Activated CD8-positive, alpha-beta memory T cell treated with anti-CD3 and anti-CD28 coated beads for 36 hours (primary cell): Measurements from ENCODE around the gene NLRP6. TPM values are rescaled to one million over a fixed set of nuclear protein-coding genes. Genes with fewer than 3 reads are reported as not detected.
"Not testable (repeated sequence)": the region's sequence is repeated elsewhere in the genome, so short reads cannot be mapped to it uniquely, and the experiment has no call there.

Source experiments
- CTCF ChIA-PET: fragments of 350-600 bp; sonication (Branson Sonifier 250); formaldehyde crosslinking; loops from one replicate; lab custom pipeline; 2021; ENCODE audit warnings: antibody characterized with exemption; lab: Charles Lee
- POLR2A ChIA-PET: fragments of 350-600 bp; sonication (Branson Sonifier 250); formaldehyde crosslinking; loops from one replicate; lab custom pipeline; 2021; ENCODE audit warnings: antibody characterized with exemption; lab: Charles Lee
- total RNA-seq, 2 experiments: library from RNA; stranded (reverse); gene quantifications; one replicate each; pipeline ENCODE4 v1.2.3, GENCODE V29; 2021

Gene NLRP6
- total RNA-seq, 2 experiments from 2014 or later: 1.5 to 1.8 TPM

- POLR2A ChIA-PET: interaction anchor here (1.2 kb wide), 1 partner anchor 8 kb away, joined by 3 read pairs; no protein-coding TSS in a partner anchor
- CTCF ChIA-PET: interaction anchor here (0.8 to 1.9 kb wide), 5 partner anchors 9 to 50 kb away, joined by 3 to 5 read pairs (median 4); no protein-coding TSS in a partner anchor
Observed at GRCh38 chr11:308740-309665, 30.8 kb downstream of the NLRP6 start.

- CTCF ChIA-PET: interaction anchor here (0.8 to 1.9 kb wide), 3 partner anchors 31 to 49 kb away, joined by 3 to 5 read pairs (median 4); no protein-coding TSS in a partner anchor
- POLR2A ChIA-PET: interaction anchor here (1.2 kb wide), 1 partner anchor 7 kb away, joined by 3 read pairs; no protein-coding TSS in a partner anchor
Observed at GRCh38 chr11:309979-310572, 31.9 kb downstream of the NLRP6 start.

DNA sequence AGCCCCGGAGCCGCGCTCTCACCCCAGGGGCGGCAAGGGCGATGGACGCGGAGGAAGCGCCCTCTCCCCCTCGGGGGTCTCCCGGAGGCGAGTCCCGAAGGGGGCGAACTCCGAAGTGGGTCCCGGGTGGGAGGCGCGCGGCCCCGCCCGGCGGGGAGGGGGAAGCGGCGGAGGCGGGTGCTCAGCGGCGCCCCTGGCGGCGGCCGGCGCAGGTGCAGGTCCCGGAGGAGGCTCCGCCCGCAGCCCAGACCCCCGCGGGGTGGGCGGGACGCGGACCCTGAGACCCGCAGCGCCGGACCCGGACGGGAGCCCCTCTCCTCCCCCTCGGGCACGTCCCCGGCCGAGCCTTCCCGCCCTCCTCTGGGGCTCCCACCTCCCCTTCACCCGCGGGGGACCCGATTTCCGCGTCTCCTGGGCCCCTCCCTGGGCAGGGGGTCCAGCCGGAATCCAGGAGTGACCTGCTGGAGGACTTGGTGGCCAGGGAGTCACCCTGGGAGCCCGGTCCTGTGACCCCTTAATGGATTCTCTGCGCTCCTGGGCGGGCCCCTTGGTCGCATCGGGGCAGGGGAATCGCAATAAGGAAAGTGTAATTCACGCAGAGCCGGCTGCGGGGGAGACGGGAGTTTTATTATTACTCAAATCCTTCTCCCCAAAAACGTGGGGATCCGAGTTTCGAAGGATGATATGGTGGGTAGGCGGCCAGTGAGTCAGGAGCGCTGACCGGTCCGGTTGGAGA is 33.0 kb downstream of the NLRP6 start:
- POLR2A ChIA-PET: not testable (repeated sequence)

GRCh38 chr11:312092-312816 is 34.0 kb downstream of the NLRP6 start:
- POLR2A ChIA-PET: interaction anchor here (0.6 to 0.7 kb wide), 4 partner anchors 31 to 403 kb away, joined by 3 to 4 read pairs (median 3); no protein-coding TSS in a partner anchor
- CTCF ChIA-PET: interaction anchor here (0.7 to 1.5 kb wide), 8 partner anchors 15 to 224 kb away, joined by 3 to 7 read pairs (median 3); partner anchors contain the start of gene NLRP6

More for the DNA sequence above, 33.0 kb downstream of the NLRP6 start:
- CTCF ChIA-PET: interaction anchor here (0.7 to 1.5 kb wide), 2 partner anchors 30 to 225 kb away, joined by 3 to 7 read pairs; no protein-coding TSS in a partner anchor

GRCh38 chr11:313304-313786 is 35.1 kb downstream of the NLRP6 start:
- ChIA-PET CTCF (interaction anchor here (1.2 kb wide), 1 partner anchor 51 kb away, joined by 4 read pairs; no protein-coding TSS in a partner anchor), POLR2A (no interaction called here)

GRCh38 chr11:313787-314553 is 35.8 kb downstream of the NLRP6 start, which contains the start of gene IFITM1:
TSS of gene IFITM1 (plus strand) at chr11:314040. CDS start at chr11:314171, 131 bp downstream.
- POLR2A ChIA-PET: interaction anchor here (1.4 kb wide), 1 partner anchor 13 kb away, joined by 6 read pairs; no protein-coding TSS in a partner anchor
- CTCF ChIA-PET: interaction anchor here (1.7 kb wide), 1 partner anchor 9 kb away, joined by 8 read pairs; no protein-coding TSS in a partner anchor

- POLR2A ChIA-PET: interaction anchor here (1.4 kb wide), 1 partner anchor 13 kb away, joined by 6 read pairs; no protein-coding TSS in a partner anchor
Observed at GRCh38 chr11:314554-314875, 36.3 kb downstream of the NLRP6 start.

DNA sequence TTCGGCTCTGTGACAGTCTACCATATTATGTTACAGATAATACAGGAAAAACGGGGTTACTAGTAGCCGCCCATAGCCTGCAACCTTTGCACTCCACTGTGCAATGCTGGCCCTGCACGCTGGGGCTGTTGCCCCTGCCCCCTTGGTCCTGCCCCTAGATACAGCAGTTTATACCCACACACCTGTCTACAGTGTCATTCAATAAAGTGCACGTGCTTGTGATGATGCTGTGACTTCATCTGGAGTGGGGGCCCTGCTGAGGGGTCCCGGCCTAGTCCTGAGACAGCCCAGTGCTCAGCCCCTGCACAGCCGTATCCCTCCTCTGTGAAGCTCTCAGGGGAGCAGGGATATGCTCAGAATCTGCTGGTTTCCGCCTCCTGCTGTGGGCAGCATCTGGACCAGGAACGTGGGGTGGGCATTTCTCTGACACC is 36.9 kb downstream of the NLRP6 start:
- ChIA-PET POLR2A (interaction anchor here (0.9 to 2.5 kb wide), 3 partner anchors 12 to 108 kb away, joined by 3 to 11 read pairs (median 6); partner anchors contain the start of genes BET1L and RIC8A), CTCF (interaction anchor here (1.2 to 1.7 kb wide), 2 partner anchors 10 to 78 kb away, joined by 3 to 8 read pairs; partner anchors contain the start of gene PSMD13)

More at GRCh38 chr11:314554-314875, 36.3 kb downstream of the NLRP6 start:
- CTCF ChIA-PET: interaction anchor here (1.7 kb wide), 1 partner anchor 9 kb away, joined by 8 read pairs; no protein-coding TSS in a partner anchor

GRCh38 chr11:315516-315994 is 37.3 kb downstream of the NLRP6 start:
- ChIA-PET CTCF (interaction anchor here (1.2 to 2.9 kb wide), 4 partner anchors 10 to 133 kb away, joined by 3 to 11 read pairs (median 7); partner anchors contain the start of gene PSMD13), POLR2A (interaction anchor here (0.9 to 2.5 kb wide), 3 partner anchors 12 to 108 kb away, joined by 3 to 11 read pairs (median 6); partner anchors contain the start of genes BET1L and RIC8A)

DNA sequence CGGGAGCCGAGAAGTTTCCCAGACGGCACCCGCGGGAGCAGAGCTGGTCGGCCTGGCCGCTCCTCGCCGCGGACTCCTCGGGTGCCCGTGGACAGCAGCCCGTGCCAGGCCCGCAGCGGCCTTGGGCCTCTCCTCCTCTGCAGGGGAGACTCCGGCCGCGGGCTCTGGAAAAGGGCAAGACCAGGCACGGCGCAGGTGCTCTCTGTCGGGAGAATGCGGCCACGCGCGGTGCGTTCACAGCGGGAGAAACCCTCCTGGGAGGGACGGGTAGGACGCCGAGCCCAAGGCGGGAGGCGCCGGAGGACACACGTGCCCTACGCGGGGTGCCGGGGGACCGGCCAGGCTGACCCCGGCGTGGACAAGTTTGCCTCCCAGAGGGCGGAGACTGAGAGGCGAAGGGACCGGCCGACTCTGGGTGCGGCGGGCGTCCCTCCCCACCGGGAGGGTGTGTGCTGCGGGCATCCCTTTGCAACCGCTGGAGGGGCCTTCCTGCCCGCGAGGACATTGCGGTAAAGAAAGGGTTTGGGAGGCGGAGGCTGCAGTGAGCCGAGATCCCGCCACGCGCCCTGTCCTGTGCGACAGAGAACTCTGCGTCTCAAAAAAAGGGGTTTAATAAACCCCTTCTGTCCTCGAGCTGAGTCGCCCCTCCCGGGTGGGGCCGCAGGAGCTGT is 38.0 kb downstream of the NLRP6 start:
- ChIA-PET POLR2A (interaction anchor here (0.7 to 2.5 kb wide), 5 partner anchors 11 to 109 kb away, joined by 3 to 11 read pairs (median 3); partner anchors contain the start of genes BET1L and RIC8A), CTCF (interaction anchor here (1.2 to 2.9 kb wide), 8 partner anchors 10 to 132 kb away, joined by 3 to 11 read pairs (median 6); partner anchors contain the start of gene PSMD13)

DNA sequence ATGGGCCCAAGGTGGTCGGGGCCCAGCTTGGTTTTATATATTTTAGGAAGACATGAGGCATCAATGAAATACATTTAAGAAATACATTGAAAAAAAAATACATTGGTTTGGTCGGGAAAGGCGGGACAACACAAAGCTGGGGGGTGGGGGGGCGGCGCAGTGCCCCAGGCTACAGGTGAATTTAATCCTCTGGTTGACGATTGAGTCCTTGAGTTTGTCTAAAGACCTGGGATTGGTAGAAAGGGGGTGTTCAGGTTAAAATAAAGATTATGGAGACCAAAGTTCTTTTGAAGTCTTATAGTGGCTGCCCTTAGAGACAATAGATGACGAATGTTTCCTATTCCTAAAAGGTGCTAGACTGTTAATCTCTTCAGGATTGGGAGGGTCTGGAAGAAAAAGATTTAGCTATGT is 38.7 kb downstream of the NLRP6 start:
- ChIA-PET CTCF (interaction anchor here (0.7 to 2.9 kb wide), 13 partner anchors 8 to 133 kb away, joined by 3 to 11 read pairs (median 4); partner anchors contain the start of gene PTDSS2), POLR2A (interaction anchor here (0.6 to 2.5 kb wide), 6 partner anchors 8 to 347 kb away, joined by 3 to 11 read pairs (median 3); no protein-coding TSS in a partner anchor)

DNA sequence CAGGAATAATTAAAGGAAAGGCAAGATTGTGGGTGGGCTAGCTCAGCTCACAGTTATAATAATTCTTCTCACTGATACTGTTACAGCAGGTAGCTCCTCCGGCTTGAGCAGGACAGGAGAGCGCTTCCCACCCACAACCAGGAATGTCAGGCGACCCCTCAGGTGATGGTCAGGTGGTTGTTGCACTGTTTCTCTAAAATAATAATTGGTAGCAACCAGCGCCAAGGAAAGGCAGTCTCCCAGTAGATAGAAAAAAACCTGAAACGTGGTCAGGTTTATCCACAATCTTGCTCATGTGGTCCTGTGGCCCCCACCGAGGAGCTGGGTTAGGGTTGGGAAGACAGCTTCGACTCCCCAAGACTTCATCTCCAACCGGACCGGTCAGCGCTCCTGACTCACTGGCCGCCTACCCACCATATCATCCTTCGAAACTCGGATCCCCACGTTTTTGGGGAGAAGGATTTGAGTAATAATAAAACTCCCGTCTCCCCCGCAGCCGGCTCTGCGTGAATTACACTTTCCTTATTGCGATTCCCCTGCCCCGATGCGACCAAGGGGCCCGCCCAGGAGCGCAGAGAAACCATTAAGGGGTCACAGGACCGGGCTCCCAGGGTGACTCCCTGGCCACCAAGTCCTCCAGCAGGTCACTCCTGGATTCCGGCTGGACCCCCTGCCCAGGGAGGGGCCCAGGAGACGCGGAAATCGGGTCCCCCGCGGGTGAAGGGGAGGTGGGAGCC is 39.6 kb downstream of the NLRP6 start:
- ChIA-PET POLR2A (interaction anchor here (0.9 to 1.7 kb wide), 2 partner anchors 9 to 50 kb away, joined by 3 to 5 read pairs; no protein-coding TSS in a partner anchor), CTCF (interaction anchor here (0.7 to 2.9 kb wide), 12 partner anchors 9 to 132 kb away, joined by 3 to 11 read pairs (median 4); partner anchors contain the start of gene PTDSS2)

DNA sequence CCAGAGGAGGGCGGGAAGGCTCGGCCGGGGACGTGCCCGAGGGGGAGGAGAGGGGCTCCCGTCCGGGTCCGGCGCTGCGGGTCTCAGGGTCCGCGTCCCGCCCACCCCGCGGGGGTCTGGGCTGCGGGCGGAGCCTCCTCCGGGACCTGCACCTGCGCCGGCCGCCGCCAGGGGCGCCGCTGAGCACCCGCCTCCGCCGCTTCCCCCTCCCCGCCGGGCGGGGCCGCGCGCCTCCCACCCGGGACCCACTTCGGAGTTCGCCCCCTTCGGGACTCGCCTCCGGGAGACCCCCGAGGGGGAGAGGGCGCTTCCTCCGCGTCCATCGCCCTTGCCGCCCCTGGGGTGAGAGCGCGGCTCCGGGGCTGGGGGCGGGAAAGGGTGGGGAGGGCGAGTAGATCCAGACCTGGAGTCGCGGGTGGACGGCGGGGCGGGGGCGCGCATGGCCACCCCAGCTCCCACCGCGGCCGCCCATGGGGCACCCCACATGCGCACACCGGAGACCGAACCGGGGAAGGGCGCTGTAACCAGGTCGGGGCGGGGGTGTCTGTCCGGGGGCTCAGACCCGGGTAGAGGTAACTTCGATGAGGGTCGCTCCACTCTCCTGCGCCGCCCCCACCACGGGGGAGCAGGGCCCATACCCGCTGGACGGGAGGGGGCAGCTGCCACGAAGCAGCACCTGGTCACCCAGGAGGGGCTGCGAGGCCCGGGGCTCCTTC is 40.4 kb downstream of the NLRP6 start:
- POLR2A ChIA-PET: interaction anchor here (1.6 kb wide), 1 partner anchor 37 kb away, joined by 5 read pairs; no protein-coding TSS in a partner anchor
- CTCF ChIA-PET: interaction anchor here (0.6 to 2.9 kb wide), 6 partner anchors 8 to 50 kb away, joined by 3 to 11 read pairs (median 6); no protein-coding TSS in a partner anchor
